ENCODE results near the gene CAPZB.
"Not testable (repeated sequence)": the region's sequence is repeated elsewhere in the genome, so short reads cannot be mapped to it uniquely, and the experiment has no call there.

Gene CAPZB
- total RNA-seq, result 118 to 211 (median 163) reads per million in 18 experiments

- DNase-seq, result peak; percentile 92 to 97
These were observed at the start of gene CAPZB for GRCh38 chr1:19485362-19486187. Gene CAPZB (minus strand): TSS chr1:19485539. CDS start chr1:19485438, 101 bp downstream.

- no peak for DNase-seq
These were observed 48.9 kb upstream of the CAPZB start for GRCh38 chr1:19534281-19534680.

- DNase-seq, result peak; percentile 69 to 73
These were observed 48.3 kb upstream of the CAPZB start for GRCh38 chr1:19533626-19534025.

DNA sequence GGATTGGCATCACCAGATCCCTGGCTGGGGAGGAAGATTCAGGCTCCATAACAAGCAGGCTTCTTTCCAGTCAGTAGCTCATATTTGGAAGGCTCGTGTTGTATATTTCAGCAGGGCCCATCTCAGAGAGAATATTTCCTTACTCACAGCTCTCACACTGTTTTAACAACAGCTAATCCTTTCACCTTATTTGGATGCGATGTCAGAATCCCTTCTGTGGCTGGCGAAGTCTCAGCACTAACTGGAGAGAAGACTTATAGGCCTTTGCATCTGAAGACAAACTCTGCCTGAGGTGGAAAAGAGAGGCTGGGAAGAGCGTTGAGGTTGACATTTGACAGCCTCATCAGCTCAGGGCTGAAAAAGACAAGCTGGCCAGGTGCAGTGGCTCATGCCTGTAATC lies 47.2 kb upstream of the CAPZB start:
- DNase-seq, result no peak

DNA sequence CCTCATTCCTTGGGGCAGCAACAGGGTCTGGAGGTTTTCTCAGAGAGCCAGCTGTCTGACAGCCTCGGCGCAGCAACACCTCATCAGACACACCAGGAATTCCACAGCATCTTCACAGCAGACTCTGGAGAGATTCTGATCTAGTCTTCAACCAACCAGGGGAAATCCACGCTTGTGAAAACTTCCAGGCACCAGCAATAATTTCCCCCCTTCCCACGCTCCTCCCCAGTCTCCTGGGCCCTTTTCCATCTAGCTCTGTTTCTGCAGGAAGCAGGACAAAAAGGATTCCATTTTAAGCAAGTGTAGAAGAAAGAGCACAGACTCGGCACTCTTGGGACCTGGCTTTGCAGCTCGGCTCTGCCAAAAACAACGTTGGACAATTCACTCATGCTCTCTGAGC lies 44.3 kb upstream of the CAPZB start:
- no peak for DNase-seq

DNA sequence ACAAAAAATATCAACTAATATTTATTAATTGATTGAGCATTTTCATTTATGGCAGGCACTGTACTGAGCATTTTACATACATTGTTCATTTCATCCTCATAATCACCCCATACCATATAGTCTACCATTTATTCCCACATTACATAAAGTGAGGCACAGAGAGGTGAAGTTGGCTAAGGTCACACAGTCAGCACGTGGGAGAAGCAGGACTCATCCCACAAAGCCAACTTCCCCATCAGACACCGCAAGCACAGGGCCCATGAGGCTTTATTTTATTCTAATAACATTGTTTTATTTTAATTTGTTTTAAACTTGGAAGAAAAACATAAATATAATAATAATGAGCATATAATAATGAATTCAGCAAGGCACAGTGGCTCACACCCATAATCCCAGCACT lies 43.1 kb upstream of the CAPZB start:
- peak in 1 of 2 donors; percentile 60 for DNase-seq

DNA sequence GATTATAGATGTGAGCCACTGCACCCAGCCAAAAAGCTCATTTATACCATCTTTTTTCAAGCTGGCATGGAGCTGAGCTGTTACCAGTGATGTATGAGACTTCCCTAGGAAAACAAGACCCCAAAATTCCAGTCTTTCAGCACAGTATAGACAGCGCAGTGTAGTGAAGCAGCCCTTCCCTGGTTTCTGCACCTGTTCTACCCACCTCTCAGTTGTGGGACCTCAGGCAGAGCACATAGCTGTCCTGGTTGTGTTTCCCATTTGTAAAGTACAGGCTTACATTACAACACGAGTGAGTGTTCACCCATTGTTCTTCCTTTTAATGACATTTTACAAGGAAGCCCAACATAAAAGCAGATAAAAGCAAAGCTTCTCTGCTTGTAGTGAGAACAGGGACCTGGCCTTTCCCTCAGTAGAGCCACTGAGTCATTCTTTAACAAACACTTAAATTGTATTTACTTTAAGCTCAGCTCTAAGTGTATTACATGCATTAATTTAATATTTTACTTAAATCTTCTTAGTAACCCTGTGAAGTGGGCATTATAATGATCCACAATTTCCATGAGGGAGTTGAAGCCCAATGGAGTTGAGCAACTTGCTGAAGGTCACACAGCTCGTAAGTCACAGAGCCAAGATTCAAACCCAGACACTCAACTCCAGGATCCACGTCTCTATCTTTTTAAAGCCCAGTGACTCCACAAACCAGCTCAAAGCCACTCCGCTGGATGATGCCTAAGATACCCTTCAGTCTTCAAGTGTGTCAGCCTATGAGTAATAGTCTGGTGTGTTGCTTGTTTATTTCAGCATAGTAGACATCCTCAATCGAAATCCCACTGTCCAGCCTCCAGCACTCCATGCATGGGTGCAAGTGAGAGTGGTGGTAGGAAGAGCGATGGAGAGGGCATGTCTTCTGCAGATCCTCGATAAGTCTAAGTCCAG lies 40.5 kb upstream of the CAPZB start:
- DNase-seq, result peak in 1 of 2 donors; percentile 55

DNA sequence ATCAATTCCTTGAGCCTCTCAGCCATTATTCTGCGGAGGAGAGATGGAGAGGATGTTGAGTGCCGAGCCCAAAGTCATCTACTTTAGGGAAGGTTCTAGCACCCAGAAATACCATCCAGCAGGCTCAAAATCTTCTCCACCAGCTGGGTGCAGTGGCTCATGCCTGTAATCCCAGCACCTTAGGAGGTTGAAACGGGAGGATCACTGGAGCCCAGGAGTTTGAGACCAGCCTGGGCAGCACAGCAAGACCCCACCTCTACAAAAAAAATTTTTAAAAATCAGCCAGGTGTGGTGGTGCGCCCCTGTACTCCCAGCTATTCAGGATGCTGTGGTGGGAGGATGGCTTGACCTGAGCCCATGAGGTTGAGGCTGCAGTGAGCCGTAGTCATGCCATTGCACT lies 39.5 kb upstream of the CAPZB start:
- no peak for DNase-seq

DNA sequence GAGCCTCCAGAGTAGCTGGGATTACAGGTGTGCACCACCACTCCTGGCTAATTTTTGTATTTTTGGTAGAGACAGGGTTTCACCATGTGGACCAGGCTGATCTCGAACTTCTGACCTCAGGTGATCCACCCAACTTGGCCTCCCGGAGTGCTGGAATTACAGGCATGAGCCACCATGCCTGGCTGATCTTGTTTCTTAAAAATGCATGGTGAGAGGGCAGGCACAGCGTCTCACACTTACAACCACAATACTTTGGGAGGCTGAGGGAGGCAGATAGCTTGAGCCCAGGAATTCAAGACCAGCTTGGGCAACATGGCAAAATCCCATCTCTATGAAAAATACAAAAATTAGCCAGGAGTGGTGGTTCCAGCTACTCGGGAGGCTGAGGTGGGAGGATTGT lies 37.2 kb upstream of the CAPZB start:
- not testable (repeated sequence) for DNase-seq

DNA sequence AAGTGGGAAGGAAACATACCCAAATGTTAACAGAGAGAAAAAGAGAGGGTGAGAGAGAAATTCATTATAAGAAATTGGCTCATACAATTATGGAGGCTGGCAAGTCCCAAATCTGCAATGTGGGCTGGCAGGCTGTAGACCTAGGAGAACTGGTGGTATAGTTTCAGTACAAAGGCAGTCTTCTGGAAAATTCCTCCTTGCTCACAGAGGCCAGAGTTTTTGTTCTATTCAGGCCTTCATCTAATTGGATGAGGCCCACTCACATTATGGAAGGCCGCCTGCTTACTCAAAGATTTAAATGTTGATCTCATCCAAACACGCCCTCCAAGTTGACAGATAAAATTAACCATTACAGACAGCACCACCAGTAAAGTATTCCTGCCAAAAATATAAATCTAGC lies 36.1 kb upstream of the CAPZB start:
- DNase-seq, result no peak

DNA sequence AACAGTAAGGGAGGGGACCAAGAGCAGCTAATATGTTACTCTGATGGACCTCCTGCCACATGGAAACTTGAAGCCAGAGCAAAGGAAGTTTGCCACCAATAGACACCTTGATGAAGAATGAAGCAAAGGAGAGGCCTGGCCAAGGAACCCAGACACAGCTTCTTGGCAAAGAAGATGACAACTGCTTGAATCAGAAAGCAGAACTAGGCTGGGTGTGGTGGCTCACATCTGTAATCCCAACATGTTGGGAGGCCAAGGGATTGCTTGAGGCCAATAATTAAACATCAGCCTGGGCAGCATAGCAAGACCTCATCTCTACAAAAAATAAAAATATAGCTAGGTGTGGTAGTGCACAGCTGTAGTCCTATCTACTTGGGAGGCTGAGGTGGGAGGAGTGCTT lies 31.7 kb upstream of the CAPZB start:
- peak; percentile 50 to 58 for DNase-seq

DNA sequence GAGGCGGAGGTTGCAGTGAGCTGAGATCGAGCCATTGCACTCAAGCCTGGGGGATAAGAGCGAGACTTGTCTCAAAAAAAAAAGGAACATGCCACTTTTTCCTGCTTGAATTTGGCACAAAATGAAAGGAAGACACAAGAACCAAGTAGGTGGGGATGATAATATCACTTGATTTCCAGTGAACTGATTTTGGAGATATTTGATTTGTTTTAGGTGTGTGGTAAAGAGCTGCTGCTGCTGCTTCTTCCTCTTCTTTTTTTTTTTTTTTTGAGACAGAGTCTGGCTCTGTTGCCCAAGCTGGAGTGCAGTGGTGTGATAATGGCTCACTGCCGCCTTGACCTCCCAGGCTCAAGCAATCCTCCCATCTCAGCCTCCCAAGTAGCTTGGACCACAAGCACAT lies 29.9 kb upstream of the CAPZB start:
- peak in 1 of 2 donors; percentile 9 for DNase-seq

DNA sequence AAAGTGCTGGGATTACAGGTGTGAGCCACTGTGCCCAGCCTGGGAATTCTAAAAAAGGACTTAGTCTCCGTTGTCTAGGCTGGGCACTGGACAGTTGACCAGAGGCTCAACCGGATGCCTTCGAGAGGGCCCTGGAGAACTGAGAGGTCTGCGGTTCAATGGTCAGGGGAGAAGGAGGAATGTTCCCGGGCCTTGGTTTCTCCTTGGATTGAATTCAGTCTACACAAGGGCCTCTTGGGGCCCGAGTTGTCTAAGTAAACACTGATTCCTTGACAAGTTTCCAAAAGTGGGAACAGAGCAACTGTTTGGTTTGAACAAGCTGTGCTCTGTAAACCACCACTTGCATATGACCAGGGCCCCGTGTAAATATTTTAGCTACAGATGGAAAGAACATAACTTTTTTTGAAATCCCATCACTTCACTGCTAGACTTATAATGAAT lies 29.1 kb upstream of the CAPZB start:
- no peak for DNase-seq

DNA sequence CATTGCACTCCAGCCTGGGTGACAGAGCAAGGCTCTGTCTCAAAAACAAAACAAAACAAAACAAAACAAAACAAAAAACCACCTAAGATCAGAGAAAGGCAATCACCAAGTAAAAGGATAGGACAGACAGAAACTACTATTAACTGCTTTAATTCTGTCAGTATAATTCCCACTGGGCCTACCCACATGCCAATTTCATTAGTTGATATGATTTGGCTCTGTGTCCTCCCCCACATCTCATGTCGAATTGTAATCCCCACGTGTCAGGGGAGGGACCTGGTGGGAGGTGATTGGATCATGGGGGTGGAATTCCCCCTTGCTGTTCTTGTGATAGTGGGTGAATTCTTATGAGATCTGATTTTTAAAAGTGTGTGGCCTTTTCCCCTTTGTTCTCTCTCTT lies 27.2 kb upstream of the CAPZB start:
- DNase-seq, result peak; percentile 33 to 68

DNA sequence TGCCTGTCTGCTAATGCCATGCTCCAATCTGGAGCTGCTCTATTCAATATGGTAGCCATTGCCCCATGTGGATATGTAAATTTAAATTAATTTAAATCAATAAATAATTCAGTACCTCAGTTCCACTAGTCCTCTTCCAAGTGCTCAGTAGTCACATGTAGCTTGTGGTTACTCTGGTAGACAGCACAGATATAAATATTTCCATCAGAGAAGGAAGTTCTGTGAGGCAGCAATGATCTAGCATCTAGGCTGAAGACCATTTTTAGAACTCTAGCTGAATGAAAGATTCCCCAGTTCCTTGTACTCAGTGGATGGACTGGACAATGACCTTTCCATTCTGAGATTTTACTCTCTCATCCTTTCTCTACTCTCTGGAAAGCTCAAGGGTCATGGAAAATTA lies 25.8 kb upstream of the CAPZB start:
- peak; percentile 67 to 69 for DNase-seq

DNA sequence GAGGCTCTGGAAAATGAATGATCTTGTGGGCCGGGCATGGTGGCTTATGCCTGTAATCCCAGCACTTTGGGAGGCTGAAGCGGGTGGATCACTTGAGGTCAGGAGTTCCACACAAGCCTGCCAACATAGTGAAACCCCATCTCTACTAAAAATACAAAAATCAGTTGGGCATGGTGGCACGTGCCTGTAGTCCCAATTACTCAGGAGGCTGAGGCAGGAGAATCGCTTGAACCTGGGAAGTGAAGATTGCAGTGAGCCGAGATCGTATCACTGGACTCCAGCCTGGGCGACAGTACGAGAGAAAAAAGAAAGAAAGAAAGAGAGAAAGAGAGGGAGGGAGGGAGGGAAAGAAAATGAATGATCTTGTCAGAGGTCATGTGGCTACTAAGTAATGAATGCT lies 24.3 kb upstream of the CAPZB start:
- not testable (repeated sequence) for DNase-seq

- DNase-seq, result peak; percentile 32 to 44
These were observed 22.2 kb upstream of the CAPZB start for GRCh38 chr1:19507516-19507915.

GRCh38 chr1:19505693-19506457 lies 20.5 kb upstream of the CAPZB start:
- DNase-seq, result peak; percentile 91 to 93

DNA sequence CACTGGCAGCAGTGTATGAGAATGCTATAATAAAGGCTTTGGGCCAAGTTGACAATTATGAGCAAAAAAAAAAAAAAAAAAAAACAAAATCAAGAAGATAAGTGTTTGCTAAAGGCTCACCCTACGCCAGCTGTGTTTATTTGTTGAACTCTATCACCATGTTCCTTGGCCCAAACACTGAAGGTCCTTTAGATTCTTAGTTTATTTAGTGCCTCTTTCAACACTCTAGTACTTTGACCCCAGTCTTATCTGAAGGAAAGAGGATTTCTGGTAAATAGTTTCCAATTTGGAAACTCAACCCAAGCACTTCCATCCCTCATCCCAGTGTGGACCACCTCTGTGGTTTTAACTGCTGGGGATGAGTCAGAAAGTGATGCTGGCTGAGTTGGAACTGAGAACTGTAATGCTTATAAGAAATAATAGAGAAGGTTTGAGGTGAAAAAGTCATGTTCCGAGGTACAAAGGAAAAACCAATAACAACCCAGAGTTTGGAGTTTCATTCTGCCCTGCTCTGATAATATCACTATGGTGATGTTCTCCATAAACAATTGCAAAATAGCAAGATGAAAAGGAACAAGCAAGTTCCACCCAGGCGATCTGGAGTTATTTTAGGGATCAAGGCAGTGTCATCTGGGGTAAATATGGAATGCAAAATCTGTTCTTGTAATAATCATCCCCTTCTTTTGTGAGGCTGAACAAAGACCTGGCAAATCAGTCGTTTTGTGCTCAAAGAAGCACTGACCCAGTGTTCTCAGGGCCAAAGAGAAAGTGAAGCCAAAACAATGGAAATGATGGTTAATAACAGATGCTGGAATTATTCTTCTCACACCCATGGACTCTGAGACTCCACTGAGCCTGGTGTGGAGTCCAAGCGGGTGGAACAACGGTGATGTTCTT lies 19.7 kb upstream of the CAPZB start:
- DNase-seq, result peak; percentile 65

DNA sequence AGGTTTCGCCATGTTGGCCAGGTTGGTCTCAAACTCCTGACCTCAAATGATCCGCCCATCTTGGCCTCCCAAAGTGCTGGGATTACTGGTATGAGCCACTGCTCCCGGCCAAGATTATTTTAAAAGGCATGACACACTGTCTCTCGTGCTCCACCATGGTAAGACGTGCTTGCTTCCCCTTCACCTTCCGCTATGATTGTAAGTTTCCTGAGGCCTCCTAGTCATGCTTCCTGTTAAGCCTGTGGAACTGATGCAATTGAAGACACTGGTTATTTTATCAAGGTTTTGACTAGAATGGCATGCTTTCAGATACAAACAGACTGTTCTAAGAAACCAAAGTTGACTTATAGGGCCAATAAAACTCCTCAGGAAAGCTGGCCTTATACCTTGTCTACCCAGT lies 16.9 kb upstream of the CAPZB start:
- not testable (repeated sequence) for DNase-seq

DNA sequence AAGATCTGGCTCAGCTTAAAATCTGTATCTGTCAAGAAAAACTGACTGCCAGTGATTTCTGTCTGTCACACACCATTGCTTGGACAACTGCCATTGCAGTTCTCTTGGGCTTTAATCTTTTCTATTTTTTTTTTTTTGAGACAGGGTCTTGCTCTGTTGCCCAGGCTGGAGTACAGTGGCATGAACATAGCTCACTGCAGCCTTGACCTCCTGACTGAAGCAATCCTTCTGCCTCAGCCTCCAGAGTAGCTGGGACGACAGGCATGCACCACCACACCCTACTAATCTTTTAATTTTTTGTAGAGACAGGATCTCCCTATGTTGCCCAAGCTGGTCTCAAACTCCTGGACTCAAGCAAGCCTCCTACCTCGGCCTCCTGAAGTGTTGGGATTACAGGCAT lies 14.5 kb upstream of the CAPZB start:
- DNase-seq, result not testable (repeated sequence)
